HG03175 (cell line): ENCODE data around the gene EPHB2.
"Not testable (repeated sequence)": the region's sequence is repeated elsewhere in the genome, so short reads cannot be mapped to it uniquely, and the experiment has no call there.

Source experiments
- ATAC-seq: cut with Tn5 transposase; IDR thresholded peaks from one replicate; pipeline ENCODE4 v1.9.1; 2021; ENCODE audit warnings: mild to moderate bottlenecking, moderate library complexity; ENCODE audit not compliant: unreplicated experiment

The EPHB2 gene

DNA sequence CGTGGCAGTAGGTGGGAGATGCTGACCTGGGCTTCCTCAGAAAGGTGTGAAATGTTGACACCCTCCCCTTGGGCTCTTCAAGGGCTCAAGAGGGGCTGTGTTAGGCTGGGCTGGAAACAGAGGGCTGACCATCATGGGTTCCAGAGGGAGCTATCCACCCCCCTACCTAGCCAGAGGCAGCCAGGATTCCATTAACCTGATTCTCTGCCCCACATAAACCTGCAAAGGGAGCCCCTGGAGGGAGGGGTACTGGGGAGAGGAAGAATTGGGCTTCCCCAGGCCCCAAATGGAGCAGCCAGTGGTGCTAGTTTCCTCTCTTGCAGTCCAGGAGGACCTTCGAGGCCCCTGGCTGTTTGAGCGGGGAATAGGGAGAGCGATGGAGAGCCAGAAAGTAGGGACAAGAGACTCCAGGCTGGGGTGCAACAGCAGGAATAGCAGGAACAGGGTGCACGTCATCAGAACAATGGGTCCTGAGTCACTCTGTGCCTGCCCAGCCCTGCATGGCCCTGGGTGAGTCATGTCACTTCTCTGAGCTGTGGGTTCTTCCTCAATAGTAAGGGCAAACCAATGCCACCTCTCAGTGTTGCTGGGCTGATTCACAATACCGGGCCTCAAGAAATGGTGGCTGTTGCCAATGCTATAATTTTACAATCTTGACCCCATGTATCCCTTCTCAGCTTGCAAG, 121.2 kb downstream of the EPHB2 start:
- no peak for ATAC-seq

DNA sequence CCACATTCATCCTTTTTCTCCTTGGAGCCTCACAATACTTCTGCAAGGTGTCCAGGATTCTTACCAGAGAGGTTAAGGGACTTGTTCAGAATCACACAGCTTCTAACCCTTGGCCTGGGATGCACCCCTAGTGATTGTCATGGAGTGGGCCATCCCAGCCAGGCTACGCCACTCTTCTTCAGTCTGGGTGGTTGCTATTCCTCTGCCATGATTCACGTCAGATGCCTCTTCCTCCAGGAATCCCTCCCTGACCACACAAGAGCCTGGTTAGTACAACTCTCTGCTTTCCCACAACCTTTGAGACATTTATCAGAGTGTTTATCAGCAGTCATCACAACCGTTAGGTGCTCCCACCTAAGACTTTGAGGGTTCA, 121.8 kb downstream of the EPHB2 start:
- no peak for ATAC-seq

DNA sequence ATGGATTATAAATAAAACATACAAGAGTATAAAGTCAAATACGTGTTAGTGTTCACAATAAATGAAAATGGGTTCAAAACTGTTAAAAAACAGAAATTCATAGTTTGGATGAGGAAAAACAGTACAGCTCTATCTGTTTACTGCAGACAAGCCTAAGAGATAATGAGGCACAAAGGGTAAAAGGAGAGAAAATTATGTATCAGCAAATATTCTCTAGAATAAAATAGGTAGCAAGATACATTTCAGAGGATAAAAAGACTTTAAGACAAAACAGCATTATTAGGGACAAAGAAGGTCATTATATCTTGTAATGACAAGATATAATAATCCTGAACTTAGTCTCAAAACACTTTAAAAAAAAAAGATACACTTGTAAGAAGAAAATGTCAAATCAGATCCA, 123.1 kb downstream of the EPHB2 start:
- ATAC-seq = no peak

DNA sequence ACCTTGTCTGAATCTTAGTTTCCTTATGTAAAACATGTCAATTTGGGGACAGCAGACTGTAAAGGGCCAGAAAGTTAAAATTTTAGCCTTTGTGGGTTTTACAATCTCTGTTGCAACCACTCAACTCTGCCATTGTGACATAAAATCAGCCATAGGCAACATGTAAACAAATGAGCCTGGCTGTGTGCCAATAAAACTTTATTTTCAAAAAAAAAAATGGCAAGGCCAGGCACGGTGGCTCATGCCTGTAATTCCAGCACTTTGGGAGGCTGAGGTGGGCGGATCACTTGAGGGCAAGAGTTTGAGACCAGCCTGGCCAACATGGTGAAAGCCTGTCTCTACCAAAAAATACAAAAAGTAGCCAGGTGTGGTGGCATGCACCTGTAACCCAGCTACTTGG, 123.8 kb downstream of the EPHB2 start:
- ATAC-seq = not testable (repeated sequence)

DNA sequence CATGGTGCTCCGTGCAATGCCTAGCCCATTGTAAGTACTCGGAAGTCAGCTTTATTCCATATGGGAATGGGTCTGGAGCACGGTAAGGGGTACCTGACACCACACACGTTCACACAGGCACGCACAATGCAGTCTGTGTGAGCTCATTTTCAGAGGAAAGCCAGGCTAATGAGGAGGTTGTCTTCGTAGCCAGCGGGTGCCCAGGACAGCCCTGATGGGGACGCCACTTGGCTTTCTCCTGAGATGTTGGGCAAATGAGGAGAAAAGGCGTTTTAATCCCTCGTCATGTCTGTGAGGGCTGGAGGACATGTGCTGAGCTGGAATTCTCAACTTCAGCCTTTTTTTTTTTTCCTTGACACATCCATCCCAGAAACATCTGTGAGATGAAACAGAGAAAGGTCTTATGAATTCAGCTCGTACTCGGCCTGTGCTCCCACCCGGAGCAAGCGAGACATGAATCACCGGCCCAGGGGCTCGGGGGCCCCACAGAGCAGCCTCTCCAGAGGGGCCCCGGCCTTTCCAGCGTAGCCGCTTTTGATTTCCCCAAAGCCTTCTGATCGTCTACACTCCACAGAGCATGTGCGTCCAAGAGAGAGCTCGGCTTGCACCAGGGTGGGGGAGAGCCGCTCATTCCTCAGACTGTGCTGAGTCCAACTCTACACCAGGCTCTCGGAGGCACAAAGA, 125.1 kb downstream of the EPHB2 start:
- ATAC-seq = no peak

DNA sequence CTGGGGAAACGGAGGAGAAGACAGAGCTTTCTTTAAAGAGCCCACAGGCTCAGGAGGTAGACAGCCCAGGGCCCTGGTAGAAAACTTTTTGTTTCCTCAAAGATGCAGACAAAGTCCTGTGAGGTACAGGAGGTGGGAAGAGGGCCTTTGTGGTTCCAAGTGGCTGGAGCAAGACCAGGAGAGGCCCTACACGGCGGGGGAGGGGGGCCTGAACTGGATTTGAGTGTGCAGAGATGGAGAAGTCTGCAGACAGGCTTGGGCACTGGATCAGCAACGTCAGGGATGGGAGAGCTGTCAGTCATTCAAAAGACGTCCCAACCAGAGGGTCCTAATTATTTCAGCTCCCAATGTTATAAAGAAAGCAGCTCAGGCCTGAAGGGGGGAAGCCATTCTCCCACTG, 126.2 kb downstream of the EPHB2 start:
- no peak for ATAC-seq

DNA sequence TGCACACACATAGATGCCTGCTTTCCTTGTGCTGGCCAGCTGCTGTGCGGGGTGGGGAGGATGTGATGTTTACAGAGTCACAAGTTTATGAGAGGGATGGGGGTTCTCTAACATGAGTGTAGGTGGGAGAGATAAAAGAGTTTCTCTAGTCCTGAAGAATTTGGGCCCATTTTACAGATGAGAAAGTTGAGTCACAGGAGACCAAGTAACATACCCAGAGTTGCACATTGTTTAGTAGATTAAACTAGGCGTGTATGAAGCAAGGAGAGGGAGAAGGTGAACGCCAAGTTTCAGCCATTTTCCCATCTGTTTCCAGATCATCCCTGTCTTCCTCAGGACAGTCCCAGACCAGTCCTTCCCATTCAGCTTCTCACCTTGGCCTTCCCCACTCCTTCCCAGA, 126.7 kb downstream of the EPHB2 start:
- no peak for ATAC-seq

DNA sequence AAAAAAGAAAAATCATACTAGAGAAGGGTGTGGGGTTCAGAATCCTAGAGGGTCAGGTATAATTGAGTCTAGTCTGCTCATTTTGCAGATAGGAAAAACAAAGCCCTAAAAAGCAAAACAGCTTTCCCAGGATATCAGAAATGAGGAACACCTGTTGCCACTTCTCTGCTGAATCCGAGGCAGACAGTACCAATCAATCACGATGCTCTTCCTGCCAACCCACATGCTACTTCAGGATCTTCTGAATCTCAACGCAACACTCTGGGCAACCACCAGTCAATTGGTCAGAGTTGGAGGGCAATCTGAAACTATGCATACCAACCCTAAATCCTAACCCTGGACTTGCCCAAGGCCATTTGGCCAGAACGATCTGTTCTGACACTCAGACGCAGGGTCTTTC, 128.3 kb downstream of the EPHB2 start:
- ATAC-seq = no peak

DNA sequence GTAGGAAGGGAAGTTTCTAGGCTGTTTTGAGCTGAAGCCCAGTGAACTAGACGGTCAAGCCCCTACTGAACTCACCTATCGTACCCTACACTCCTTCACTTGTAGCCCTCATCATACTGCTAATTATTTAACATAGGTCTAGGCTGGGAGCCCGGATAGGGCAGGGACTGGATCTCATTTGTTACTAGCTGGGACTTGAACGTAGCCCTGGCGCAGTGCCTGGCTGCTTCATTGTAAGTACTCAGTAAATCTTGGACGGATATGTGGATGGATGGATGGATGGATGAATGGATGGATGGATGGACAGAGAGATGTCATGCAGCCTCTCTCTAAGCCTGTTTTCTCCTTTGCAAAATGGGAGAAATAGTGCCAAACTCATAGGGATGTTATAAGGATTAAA, 129.2 kb downstream of the EPHB2 start:
- ATAC-seq = no peak

DNA sequence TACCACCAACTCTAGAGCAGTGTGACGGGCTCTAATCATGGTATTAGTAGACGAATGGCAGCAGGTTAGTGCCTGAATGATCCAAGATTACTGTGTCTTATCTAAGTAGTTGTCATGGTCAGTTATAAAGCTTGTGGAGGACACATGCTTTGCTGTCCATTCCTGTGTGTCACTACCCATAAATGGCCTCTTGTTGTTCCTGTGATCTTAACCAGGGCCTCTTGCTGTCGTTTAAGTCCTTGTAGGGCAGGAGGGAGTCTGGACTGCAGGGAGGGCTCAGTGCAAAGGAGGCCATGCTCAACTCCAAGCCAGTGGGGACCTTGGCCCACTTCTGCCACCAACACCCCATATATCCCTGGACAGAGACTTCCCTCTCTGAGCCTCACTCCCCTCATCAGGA, 130.5 kb downstream of the EPHB2 start:
- ATAC-seq = no peak

DNA sequence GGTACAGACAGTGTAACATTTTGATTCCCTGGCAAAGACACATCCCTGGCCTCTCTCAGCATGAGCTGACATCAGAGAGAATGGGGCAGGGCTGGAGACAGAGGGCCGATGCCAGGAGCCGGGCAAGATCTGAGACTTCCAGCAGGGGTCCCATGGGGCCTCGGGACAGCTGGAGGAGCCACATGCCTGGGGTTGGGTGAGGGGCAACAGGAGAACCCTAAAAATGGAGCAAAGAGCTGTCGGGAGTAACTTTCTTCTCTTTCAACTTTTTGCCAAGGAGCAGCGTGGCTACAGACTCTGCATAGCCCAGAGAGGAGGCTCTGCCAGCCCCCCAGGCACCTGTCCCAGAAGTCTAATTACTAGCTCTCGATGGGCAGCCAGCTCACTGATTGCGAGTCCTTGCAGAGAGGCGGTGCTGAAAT, 131.2 kb downstream of the EPHB2 start:
- ATAC-seq = no peak

DNA sequence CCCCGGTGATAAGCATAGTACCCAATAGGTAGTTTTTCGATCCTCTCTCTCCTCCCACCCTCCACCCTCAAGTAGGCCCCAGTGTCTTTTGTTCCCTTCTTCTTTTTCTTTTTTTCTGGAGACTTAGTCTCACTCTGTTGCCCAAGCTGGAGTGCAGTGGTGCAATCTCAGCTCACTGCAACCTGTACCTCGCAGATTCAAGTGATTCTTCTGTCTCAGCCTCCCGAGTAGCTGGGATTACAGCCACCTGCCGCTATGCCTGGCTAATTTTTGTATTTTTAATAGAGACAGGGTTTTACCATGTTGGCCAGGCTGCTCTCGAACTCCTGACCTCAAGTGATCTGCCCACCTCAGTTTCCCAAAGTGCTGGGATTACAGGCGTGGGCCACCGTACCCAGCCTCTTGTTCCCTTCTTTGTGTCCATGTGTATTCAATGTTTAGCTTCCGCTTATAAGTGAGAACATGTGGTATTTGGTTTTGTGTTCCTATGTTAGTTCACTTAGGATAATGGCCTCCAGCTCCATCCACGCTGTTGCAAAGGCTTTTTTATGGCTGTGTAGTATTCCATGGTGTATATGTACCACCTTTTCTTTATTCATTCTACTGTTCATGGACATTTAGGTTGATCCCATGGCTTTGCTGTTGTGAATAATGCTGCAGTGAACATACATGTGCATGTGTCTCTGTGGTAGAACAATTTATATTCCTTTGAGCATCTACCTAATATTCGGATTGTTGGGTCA, 133.0 kb downstream of the EPHB2 start:
- ATAC-seq = not testable (repeated sequence)

DNA sequence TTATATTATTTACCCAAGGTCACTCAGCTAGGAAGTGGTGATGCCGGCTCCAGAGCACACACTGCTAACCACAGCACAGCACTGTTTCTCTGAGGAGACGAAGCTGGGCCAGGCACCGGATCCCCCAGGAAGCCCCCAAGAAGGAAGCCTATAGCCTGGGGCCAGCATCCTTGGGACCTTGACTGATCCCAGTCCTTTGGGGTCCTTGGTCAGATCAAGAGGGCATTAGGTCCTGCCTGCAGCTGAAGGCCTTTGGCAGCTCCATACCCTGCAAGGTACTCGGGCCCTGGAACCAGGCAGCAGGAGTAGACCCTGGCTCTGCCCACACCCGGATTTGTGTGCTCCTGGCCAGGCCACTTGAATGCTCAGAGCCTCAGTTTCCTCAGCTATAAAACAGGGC, 134.0 kb downstream of the EPHB2 start:
- ATAC-seq = no peak

DNA sequence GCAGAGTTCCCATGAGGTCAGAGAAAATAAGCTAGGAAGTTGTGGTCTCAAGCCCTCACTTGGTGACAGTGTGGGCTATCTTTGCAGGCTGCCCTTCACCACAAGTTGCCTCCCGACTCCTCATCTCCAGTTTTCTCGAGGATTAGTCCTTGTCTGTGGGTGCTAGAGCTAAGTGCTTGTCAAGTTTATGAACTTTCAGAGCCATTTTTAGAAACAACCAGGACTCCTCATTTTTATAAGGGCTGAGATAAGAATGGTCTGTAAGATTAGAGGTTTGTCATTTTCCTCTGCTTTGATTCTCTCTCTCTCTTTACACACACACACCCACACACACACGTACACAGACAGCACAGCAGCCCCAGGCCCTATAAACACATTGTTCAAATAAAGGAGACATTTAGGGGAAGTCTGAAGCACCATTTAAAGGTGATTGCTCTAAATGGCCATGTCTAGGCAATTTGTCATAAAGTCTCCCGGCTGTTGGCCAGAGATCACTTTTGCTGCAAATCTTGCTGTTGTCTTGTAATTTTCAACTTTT, 134.8 kb downstream of the EPHB2 start:
- ATAC-seq = no peak

DNA sequence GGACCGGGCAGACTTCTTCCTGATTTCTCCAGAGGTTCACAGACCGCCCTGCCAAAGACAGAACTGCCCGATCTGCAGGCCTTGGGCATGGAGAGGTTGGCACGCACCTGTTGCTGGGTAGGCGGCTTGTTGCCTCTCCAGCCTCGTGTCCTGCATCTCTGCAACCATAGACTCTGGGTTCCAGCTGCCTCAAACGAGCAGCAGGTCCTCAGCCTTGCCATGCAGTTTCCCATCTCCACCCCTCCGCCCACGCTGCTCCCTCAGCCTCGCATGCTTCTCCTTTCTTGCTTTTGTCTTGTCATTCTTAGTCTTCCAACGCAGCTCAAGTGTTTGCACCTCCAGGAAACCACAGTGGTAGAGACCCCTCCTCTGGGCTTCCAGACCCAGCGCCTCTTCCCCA, 135.8 kb downstream of the EPHB2 start:
- no peak for ATAC-seq

DNA sequence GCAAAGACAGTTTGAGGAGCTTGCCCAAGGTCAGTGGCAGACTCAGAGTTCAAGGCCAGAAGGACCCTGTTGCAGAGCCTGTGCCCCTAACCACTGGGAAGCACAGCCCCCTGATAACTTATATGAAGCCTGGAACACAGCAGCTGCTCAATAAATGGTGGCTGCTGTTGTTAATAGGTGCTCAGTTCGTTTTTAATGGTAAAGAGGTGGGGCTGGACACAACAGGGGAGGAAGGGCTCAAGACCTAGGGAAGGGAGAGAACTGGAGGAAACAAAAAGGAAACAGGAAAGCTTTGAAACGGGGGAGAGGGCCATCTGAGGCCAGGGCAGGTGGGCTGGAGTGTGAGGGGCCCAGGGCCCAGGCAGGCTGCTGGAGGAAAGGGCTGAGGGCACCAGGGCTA, 136.6 kb downstream of the EPHB2 start:
- ATAC-seq = no peak

DNA sequence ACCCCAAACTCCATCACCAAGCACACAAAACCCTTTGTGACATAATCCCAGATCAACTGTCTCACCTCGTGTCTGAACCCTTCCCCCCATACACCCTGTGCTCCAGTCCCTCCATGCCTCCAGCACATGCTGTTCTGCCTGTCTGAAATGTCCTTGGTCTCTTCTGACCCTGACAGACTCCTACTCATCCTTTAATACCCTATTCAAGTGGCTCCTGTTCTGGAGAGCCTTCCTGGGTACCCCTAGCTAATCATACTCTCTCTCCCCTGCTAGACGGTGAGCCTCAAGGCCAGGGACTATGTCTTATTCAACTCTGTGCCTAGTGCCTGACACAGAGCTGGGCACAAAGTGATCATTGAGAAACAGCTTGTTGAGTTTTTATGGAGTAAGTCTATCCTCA, 137.1 kb downstream of the EPHB2 start:
- ATAC-seq = no peak

DNA sequence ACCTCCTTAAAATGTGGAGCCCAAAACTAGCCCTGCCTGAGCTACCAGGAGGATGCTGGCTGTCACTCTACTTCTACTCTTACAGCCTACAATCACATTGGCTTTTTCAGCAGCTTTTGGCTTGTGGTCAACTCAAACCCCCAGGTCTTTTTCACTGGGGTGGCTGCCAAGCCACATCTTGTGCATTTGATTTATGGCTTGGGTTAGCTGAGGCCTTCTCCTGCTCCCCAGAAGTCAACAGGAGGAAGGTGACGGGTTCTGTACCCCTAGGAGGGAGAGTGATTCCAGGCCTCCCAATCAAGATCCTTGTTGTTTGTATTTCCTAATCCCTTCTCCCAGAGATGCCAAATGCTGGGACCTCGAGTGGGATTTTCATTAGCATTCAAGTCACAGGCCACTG, 137.8 kb downstream of the EPHB2 start:
- ATAC-seq = no peak

DNA sequence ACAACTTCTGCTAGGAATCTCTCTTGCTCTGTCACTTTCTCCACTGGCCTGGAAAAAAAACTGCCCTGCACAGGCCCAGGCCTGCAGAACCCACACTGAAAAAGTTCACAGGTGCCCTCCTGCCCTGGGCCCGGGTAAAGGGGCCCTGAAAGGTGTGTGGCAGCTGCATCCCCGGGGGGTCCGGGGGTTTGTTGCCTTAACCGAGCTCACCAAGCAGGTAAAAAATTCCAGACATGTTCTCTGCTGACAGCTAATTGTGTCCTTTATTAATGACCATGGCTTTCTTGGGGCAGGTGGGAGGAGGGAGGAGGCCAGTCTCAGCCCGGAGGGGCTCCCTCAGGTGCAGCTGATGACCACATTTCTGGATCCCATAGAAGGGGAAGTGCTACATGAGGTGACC, 139.1 kb downstream of the EPHB2 start:
- no peak for ATAC-seq

DNA sequence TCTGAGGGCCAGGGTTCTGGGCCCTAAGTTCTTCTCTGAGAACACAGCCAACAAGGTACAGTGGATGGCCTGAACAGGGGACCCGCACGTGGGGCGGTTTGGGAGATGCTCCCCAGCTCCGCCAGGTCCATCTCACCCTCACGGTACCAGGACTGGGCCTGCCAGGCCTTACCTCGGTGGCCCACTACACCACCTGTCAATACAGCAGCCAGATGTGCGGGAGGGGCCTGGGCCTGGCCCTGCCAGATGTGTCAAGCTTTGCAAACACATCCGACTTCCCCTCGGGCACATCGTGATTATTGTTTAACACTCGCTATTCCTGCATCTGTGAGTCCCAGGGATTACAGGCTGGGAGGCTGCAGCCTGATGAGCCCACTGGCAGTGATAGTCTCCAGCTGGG, 139.6 kb downstream of the EPHB2 start:
- ATAC-seq = no peak

DNA sequence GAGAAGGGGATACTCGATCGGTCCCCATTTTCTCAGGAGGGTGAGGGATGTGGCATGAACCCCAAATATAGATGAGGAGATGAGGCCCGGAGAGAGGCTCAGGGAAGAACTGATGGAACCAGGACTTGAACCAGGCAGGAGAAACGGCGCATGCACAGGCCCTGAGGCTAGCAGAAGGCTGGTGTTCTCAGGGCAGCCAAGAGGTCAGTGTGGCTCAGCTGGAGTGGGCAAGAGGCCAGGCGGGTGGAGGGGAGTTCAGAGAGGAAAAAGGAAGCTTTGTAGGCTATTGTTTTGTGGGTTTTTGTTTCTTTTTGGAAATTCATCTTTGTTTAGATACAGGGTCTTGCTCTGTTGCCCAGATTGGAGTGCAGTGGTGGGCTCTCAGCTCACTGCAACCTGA, 140.0 kb downstream of the EPHB2 start:
- ATAC-seq = no peak

DNA sequence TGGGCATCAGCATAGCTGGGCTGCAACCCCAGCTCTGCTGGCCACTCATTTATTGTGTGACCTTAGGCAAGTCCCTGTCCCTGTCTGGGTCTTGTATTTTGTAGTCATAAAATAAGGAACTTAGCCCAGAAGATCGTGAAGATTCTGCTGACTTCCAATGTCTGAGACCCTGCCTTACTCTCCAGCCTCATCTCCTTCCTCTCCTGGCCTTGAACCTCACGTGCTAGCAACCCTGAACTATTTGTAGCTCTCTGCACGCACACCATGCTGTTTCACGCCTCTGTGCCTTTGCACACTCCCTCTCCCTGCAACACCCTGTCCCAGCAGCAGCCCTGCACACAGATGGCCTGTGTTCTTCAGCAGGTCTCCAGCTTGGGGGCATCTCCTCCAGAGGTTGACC, 140.9 kb downstream of the EPHB2 start:
- no peak for ATAC-seq
